Transverse colon (tissue), 4 donors: ENCODE measurements around the gene GRM1.

Experiments
- CTCF ChIP-seq, 5 experiments: fragments of 200-600 bp in 3 of 5; fragments of 450-650 bp in 2 of 5; sonication (generic) in 3 of 5; IDR thresholded peaks; 1 replicate in 2 of 5; 2 replicates in 3 of 5; pipeline ENCODE4 v1.5.1; 2016 to 2017; ENCODE audit warnings: antibody characterized with exemption in 5 of 5, inconsistent platforms in 3 of 5, mild to moderate bottlenecking in 2 of 5, moderate library complexity in 1 of 5
- POLR2A ChIP-seq: fragments of 450-650 bp; IDR thresholded peaks from one replicate; pipeline ENCODE4 v1.6.1; 2016; ENCODE audit warnings: antibody characterized with exemption, mild to moderate bottlenecking, moderate library complexity
- POLR2AphosphoS5 ChIP-seq, 3 donors: sonication (generic); formaldehyde crosslinking; IDR thresholded peaks; one replicate each; pipeline ENCODE4 v1.6.1; 2016; ENCODE audit warnings: antibody characterized with exemption in 3 of 3

DNA sequence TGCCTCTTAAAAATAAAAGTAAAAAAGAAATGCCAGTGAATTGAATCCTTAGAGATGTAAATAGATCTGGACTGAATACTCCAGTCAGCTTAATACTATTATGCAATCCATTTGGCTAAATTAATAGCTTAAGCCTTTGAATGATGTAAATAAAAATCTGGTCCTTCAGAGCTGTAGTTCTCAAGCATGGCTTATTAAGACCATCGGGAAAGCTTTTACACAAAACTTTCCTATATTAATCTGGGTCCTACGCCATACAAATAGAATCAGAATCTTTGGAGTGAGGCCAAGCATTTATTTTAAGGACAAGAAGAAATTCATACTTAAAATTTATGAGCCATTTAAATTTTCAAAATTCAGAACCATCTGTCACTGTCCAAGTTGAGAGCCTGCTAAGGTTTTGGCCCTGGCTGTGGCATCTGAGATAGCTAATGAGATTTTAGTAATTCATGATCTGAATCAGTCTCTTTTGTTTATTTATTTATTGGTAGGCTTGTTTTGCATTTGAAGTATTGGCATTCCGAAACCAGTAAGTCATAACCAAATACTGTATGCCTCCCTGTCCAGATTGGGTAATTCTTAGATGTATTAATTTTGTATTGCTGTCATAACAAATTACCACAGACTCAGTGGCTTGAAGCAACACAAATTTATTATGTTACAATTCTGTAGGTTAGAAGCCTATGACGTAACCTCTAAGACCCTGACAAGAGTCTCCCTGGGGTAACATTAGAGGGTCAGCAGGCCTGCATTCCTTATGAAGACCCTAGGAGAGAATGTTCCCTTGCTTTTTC is 286.7 kb downstream of the GRM1 start:
- TF ChIP-seq CTCF (IDR thresholded peaks at IDR 0.05) (no peak), POLR2A (no peak), POLR2AphosphoS5 (IDR thresholded peaks at IDR 0.05) (no peak)
